ENCODE data around the gene NDUFAF4. TPM values are rescaled to one million over a fixed set of nuclear protein-coding genes. Genes with fewer than 3 reads are reported as not detected.

The NDUFAF4 gene
- total RNA-seq, 1 donor from 2014 or later: 38.6 TPM

- TF ChIP-seq EZH2 (IDR thresholded peaks at IDR 0.05; ENCODE audit: insufficient read depth, low read length) (no peak), CTCF (IDR thresholded peaks at IDR 0.05; ENCODE audit: insufficient read depth, low read depth, low read length) (no peak)
- no peak overlapping the region for H3K4me2 ChIP-seq (ENCODE audit: low read length)
- H3K9ac ChIP-seq (ENCODE audit: low read length): no peak overlapping the region
- Mint-ChIP-seq H3K9me3 (ENCODE audit: unreplicated experiment) (no peaks in the 10 kb centered on the region), H3K27ac (ENCODE audit: unreplicated experiment) (no peak overlapping the region), H3K27me3 (ENCODE audit: low read depth, unreplicated experiment) (peaks cover 9% of the 10 kb centered on the region), H3K4me1 (ENCODE audit: low read depth, unreplicated experiment) (no peaks in the 10 kb centered on the region), H3K36me3 (ENCODE audit: low read depth, unreplicated experiment) (no peaks in the 10 kb centered on the region), H3K4me3 (ENCODE audit: unreplicated experiment) (no peak overlapping the region)
- DNase-seq (ENCODE audit: low read depth): no peak
- H3K79me2 ChIP-seq (ENCODE audit: insufficient read depth, low read length): no peaks in the 10 kb centered on the region
- no peak overlapping the region for H3K4me3 ChIP-seq (ENCODE audit: insufficient read depth, low read depth, low read length)
- no peak overlapping the region for H2AFZ ChIP-seq (ENCODE audit: low read depth, low read length)
- no peak overlapping the region for H3K27ac ChIP-seq (ENCODE audit: low read depth, low read length)
- H3K36me3 ChIP-seq (ENCODE audit: insufficient read depth, low read length): no peaks in the 10 kb centered on the region
- H3K27me3 ChIP-seq (ENCODE audit: insufficient read depth, low read length): peaks cover 35% of the 10 kb centered on the region
- H4K20me1 ChIP-seq (ENCODE audit: insufficient read depth, low read length): no peaks in the 10 kb centered on the region
- no peak for FAIRE-seq
- no peaks in the 10 kb centered on the region for H3K9me3 ChIP-seq (ENCODE audit: insufficient read depth, low read depth, low read length)
- H3K4me1 ChIP-seq (ENCODE audit: insufficient read depth, low read length): peaks cover 5% of the 10 kb centered on the region
Measured at GRCh38 chr6:96929741-96930140, 32.0 kb upstream of the NDUFAF4 start.

GRCh38 chr6:96927660-96928059, 30.0 kb upstream of the NDUFAF4 start:
- no peak overlapping the region for H2AFZ ChIP-seq (ENCODE audit: low read depth, low read length)
- no peaks in the 10 kb centered on the region for H3K9me3 ChIP-seq (ENCODE audit: insufficient read depth, low read depth, low read length)
- no peaks in the 10 kb centered on the region for H4K20me1 ChIP-seq (ENCODE audit: insufficient read depth, low read length)
- no peaks in the 10 kb centered on the region for H3K9me3 Mint-ChIP-seq (ENCODE audit: unreplicated experiment)
- no peak for TF ChIP-seq EZH2 (IDR thresholded peaks at IDR 0.05; ENCODE audit: insufficient read depth, low read length)
- TF ChIP-seq CTCF (IDR thresholded peaks at IDR 0.05; ENCODE audit: insufficient read depth, low read depth, low read length): no peak
- DNase-seq (ENCODE audit: low read depth): no peak
- peaks cover 11% of the 10 kb centered on the region for H3K4me1 ChIP-seq (ENCODE audit: insufficient read depth, low read length)
- no peak overlapping the region for H3K4me3 Mint-ChIP-seq (ENCODE audit: unreplicated experiment)
- H3K79me2 ChIP-seq (ENCODE audit: insufficient read depth, low read length): no peaks in the 10 kb centered on the region
- no peaks in the 10 kb centered on the region for H3K4me1 Mint-ChIP-seq (ENCODE audit: low read depth, unreplicated experiment)
- H3K9ac ChIP-seq (ENCODE audit: low read length): no peak overlapping the region
- H3K36me3 ChIP-seq (ENCODE audit: insufficient read depth, low read length): no peaks in the 10 kb centered on the region
- no peak overlapping the region for H3K27ac Mint-ChIP-seq (ENCODE audit: unreplicated experiment)
- H3K27me3 ChIP-seq (ENCODE audit: insufficient read depth, low read length): peaks cover 35% of the 10 kb centered on the region
- H3K27me3 Mint-ChIP-seq (ENCODE audit: low read depth, unreplicated experiment): peaks cover 9% of the 10 kb centered on the region
- FAIRE-seq: no peak
- no peak overlapping the region for H3K4me3 ChIP-seq (ENCODE audit: insufficient read depth, low read depth, low read length)
- no peaks in the 10 kb centered on the region for H3K36me3 Mint-ChIP-seq (ENCODE audit: low read depth, unreplicated experiment)
- H3K27ac ChIP-seq (ENCODE audit: low read depth, low read length): no peak overlapping the region
- H3K4me2 ChIP-seq (ENCODE audit: low read length): no peak overlapping the region

GRCh38 chr6:96926425-96926824, 28.7 kb upstream of the NDUFAF4 start:
- Histone ChIP-seq H3K79me2 (ENCODE audit: insufficient read depth, low read length) (no peaks in the 10 kb centered on the region), H3K27me3 (ENCODE audit: insufficient read depth, low read length) (peaks cover 35% of the 10 kb centered on the region), H3K4me1 (ENCODE audit: insufficient read depth, low read length) (peaks cover 11% of the 10 kb centered on the region), H3K27ac (ENCODE audit: low read depth, low read length) (no peak overlapping the region), H3K4me2 (ENCODE audit: low read length) (no peak overlapping the region), H4K20me1 (ENCODE audit: insufficient read depth, low read length) (no peaks in the 10 kb centered on the region), H3K36me3 (ENCODE audit: insufficient read depth, low read length) (no peaks in the 10 kb centered on the region), H3K4me3 (ENCODE audit: insufficient read depth, low read depth, low read length) (no peak overlapping the region), H3K9ac (ENCODE audit: low read length) (no peak overlapping the region), H2AFZ (ENCODE audit: low read depth, low read length) (no peak overlapping the region), H3K9me3 (ENCODE audit: insufficient read depth, low read depth, low read length) (no peaks in the 10 kb centered on the region)
- DNase-seq (ENCODE audit: low read depth) (no peak), FAIRE-seq (no peak)
- H3K36me3 Mint-ChIP-seq (ENCODE audit: low read depth, unreplicated experiment): no peaks in the 10 kb centered on the region
- no peak overlapping the region for H3K27ac Mint-ChIP-seq (ENCODE audit: unreplicated experiment)
- H3K9me3 Mint-ChIP-seq (ENCODE audit: unreplicated experiment): no peaks in the 10 kb centered on the region
- H3K4me3 Mint-ChIP-seq (ENCODE audit: unreplicated experiment): no peak overlapping the region
- TF ChIP-seq EZH2 (IDR thresholded peaks at IDR 0.05; ENCODE audit: insufficient read depth, low read length) (no peak), CTCF (IDR thresholded peaks at IDR 0.05; ENCODE audit: insufficient read depth, low read depth, low read length) (no peak)
- H3K27me3 Mint-ChIP-seq (ENCODE audit: low read depth, unreplicated experiment): peaks cover 12% of the 10 kb centered on the region
- no peaks in the 10 kb centered on the region for H3K4me1 Mint-ChIP-seq (ENCODE audit: low read depth, unreplicated experiment)
